GM19372 (cell line): ENCODE results near the gene CEP112.
"Not testable (repeated sequence)": the region's sequence is repeated elsewhere in the genome, so short reads cannot be mapped to it uniquely, and the experiment has no call there.

Experiments used
- ATAC-seq: cut with Tn5 transposase; IDR thresholded peaks from one replicate; pipeline ENCODE4 v1.9.1; 2021; ENCODE audit warnings: mild to moderate bottlenecking, low read depth, moderate library complexity; ENCODE audit not compliant: unreplicated experiment

The CEP112 gene

DNA sequence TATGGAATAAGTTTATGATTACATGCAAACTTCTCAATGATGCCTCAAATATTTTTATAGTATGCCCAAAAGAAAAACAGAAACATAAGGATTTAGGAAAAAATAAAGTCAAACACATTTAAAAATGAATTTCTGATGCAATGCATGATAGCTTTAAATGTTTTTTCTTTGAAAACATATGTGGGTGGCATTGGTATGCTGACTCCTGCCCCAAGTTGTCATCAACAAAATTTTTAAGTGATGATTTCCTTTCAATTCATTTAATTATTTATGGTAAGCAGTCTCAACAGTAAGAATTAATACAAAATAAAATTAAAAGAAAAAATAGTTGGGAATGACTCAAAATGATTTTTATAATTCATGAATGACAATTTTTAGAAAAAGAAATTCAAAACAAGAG, 104.9 kb downstream of the CEP112 start:
- ATAC-seq, result no peak

DNA sequence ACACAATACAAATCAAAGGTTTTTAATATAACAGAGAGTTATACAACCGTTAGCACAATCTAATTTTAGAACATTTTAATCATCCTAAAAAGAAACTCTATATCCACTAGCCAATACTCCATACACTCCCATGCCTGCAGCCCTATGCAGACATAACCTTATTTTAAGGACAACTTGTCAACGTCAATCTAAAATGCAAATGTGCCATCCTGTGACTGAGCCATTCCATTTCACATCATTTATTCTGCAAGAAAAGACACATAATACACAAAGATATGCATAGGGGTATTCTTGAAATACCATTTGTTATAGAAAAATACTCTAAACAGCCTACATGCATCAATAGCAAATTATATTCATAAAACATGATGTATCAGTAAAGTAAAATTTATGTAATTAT, 106.7 kb downstream of the CEP112 start:
- no peak for ATAC-seq

DNA sequence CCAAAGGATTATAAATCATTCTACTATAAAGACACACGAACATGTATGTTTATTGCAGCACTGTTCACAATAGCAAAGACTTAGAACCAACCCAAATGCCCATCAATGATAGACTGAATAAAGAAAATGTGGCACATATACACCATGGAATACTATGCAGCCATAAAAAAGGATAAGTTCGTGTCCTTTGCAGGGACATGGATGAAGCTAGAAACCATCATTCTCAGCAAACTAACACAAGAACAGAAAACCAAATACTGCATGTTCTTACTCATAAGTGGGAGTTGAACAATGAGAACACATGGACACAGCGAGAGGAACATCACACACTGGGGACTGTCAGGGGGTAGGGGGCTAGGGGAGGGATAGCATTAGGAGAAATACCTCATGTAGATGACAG, 111.3 kb downstream of the CEP112 start:
- not testable (repeated sequence) for ATAC-seq

DNA sequence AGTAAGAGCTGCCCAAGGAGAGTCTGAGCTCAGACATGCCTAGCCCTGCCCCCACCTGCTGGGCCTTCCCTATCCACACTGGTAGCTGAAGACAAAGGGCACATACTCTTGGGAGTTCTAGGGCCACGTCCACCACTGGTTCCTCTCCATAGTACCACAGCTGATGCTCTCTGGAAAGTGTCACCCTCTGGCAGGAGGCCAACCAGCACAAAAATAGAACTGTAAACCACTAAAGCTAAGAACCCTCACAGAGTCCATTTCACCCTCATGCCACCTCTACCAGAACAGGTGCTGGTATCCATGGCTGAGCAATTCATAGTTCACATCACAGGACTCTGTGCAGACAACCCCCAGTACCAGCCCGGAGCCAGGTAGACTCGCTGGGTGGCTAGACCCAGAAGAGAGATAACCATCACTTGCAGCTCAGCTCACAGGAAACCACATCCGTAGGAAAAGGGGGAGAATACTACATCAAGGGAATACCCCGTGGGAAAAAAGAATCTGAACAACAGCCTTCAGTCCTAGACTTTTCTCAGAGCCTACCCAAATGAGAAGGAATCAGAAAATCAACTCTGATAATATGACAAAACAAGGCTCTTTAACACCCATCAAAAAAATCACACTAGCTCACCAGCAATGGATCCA, 115.3 kb downstream of the CEP112 start:
- no peak for ATAC-seq

DNA sequence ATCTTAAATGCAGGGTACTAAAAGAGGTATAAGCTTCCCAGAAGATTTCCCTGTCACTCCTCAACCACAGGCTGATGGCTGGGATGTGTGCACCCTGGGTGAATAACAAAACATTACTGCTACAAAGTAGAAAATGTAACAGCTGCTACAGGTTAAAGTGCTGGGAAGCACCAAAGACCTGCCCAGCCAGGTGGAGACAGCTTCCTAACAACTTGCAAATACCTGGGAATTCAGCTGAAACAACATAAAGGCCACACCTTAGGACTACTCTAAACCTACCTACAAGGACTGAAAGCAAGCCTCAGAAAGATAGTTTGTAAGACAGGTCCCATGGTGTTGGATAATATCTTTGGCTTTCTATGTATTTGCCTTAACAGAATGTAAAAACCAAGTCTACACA, 118.5 kb downstream of the CEP112 start:
- no peak for ATAC-seq

DNA sequence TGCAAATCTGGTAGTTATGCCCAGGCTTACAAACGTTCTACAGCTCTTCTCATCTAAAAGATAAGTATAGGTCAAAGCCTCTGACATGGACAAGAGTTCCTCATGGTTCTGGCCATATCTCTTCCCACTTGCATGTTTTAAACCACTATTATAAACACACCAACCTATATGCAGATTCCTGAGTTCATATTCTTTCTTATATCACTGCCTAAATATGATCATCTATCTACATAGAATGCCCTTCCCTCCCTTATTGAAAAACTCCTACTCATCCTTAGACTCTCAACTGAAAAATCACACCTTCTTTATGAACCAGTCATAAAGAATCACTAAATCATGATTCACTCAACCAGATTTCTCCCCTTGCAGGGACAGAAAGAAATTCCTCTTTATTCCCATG, 128.2 kb downstream of the CEP112 start:
- no peak for ATAC-seq

DNA sequence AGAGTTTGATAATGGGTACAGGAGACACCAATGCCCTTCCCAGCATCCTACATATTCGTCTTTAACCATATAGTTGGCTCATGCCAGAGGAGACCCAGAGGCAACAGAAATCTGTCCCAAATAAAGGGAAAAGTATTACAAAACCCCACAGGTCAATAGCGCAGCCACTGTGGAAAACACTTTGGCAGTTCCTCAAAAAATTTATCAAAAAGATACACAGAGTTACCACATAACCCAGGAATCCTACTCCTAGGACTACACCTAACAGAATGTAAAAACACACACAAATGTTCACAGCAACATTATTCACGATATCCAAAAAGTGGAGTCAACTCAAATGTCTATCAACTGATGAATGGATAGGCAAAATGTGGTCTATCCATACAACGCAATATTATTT, 135.8 kb downstream of the CEP112 start:
- ATAC-seq, result no peak

DNA sequence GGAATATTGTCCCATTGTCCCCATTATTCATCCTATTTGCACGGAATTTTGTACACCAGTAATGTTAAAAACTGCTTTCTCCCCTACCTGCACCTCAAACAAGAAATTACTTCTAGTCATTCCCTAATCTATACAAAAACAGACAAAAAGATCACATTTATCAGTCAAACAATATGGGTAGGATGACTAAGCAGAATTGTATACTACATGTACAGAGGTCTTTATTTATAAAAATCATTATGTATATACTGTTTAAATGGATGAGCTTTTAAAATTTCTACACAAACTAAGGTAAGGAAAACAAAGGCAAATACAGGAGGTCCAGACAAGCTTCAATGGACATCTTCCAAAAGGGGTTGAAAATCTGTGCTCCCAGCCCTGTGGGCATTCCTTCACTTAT, 137.7 kb downstream of the CEP112 start:
- no peak for ATAC-seq

DNA sequence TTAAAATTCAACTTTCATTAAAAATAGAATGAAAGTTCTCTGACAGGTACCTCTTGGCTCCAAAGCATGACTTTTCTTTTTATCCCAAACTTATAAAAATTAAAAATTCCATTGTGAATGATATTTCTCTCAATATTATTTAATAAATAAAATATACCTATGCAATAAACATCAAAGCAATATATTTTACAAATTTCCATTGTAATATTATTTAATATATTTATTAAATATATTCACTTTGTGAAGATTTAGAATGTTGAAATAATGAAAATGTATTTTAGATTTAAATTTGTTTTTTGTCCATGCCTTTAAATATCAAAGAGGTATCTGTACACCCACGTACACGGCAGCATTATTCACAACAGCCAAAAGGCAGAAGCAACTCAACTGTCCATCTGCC, 147.8 kb downstream of the CEP112 start:
- ATAC-seq, result no peak

DNA sequence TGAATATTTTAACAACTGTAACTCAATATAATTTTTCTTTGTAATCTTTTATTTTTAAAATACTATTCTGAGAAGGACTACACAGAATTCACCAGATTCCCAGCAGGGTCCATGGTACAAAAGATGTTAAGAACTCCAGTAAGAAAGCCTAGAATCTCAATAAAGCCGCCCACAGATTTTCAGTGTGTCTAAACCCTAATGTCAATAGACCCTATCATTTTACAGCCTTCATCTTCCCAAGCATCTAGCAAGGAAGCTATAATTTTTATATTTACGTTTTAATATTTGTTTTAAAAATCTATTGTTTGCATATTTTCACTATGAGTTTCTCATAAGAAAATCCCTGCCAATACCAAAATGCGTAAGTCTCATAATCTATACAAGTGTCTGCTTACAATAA, 148.5 kb downstream of the CEP112 start:
- no peak for ATAC-seq

DNA sequence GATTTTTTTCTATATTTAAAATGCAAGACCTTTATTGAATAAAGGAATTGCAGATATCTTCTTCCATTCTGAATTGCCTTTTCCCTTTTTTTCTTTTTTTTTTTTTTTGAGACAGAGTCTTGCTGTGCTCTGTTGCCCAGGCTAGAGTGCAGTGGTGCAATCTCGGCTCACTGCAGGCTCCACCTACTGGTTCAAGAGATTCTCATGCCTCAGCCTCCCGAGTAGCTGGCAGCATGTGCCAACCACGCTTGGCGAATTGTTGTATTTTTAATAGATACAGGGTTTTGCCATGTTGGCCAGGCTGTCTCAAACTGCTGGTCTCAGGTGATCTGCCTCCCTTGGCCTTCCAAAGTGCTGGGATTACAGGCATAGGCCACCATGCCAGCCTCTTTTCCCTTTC, 151.5 kb downstream of the CEP112 start:
- no peak for ATAC-seq

DNA sequence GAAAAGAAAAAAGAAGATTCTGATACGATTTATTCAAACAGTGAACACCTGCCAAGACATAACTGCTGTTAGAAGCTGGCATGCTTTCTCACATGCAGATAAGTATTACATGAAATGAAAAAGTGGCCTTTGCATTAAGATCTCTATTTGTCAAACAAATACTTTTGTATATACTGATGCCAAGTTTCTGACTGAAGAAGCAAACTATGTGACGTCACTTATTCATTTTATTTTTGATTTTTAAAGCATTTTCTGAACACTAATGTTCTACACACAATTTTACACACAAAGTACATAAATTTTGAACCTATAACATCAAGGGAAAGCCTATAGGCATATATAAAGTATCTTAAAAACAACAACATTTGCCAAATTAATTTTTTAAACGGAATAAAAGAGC, 153.8 kb downstream of the CEP112 start:
- ATAC-seq, result no peak

DNA sequence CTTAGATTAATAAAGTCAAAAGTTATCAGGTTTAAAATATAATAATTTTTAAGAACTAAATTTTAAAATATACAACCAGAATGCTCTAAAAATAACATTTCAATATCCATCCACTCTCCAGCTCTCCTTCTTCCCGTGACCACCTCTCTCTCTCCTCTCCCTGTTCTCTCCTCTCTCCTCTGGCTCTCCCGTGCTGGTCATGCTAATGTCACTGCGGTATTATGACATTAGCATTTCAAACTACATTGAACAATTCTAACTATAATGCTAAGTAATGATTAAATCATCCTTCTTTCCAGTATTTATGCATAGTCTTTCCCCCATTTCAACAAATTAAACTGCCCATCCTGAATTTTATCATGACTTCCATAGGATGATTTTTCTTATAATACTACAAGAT, 154.7 kb downstream of the CEP112 start:
- no peak for ATAC-seq

DNA sequence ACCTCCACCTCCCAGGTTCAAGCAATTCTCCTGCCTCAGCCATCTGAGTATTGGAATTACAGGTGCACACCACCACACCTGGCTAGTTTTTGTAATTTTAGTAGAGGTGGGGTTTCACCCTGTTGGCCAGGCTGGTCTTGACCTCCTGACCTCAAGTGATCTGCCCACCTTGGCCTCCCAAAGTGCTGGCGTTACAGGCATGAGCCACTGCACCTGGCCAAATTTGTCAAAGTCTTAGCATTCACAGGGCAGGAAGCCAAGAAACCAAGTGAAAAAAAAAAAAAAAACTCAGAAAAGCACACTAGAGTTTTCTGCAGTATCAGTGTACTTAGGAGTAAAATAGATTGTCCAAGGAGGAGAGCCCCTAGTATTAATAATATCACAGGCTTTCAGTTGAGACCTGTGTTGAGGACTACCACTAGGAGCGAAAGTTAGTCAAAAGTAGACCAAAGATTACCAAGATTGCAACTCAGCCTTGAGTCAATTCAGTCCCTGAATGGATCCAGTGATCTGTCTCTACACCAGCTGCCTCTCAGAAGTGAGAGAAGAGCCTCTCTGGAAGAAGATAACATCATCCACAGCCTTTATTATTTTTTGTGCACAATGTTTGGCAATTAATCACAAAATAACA, 159.7 kb downstream of the CEP112 start:
- ATAC-seq, result peak; percentile 61

DNA sequence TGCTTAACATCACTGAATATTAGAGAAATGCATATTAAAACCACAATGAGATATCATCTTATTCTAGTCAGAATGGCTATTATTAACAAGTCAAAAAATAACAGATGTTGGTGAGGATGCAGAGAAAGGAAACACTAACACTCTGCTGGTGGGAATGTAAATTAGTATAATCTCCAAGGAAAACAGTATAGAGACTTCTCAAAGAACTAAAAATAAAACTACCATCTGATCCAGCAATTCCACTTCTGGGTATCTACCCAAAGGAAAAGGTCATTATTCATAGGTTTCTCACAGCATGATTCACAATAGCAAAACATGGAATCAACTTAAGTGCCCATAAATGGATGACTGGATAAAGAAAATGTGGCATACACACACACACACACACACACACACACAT, 166.4 kb downstream of the CEP112 start:
- no peak for ATAC-seq

DNA sequence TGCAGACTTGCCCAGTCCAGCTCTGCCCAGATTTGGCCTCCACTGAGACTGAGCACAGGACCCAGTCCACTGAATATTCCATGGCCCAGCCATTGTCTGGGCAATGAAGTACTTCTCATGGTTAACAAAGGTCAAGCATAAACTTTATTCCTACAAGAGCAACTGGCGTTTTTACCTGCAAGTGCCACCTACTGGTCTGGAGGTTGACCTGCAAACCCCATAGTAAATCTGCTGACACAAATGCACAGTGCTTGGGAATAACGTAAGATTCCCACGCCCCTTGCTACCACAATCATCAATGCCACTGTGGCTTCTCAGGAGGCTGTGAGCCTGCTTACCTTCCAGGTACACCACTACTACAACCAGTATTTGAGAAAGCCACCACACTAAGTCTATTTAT, 170.2 kb downstream of the CEP112 start:
- no peak for ATAC-seq

DNA sequence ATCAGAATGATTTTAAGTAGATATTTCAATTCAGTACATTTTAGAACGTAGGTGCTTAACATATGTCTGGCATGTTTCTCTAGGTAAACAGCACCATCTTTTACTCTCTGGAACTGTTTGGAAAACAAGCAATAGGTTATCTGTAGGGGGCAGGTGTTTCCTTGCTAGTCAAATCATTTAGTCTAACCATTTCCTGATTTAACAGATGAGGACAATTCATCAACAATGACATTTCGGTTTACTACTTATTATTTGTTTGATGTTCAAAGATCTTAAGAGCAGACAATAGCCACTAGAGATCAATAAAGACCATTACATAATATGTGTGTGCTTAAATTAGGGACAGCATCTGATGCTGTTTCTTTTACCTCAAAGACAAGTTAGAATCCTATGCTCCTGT, 173.1 kb downstream of the CEP112 start:
- ATAC-seq, result no peak

DNA sequence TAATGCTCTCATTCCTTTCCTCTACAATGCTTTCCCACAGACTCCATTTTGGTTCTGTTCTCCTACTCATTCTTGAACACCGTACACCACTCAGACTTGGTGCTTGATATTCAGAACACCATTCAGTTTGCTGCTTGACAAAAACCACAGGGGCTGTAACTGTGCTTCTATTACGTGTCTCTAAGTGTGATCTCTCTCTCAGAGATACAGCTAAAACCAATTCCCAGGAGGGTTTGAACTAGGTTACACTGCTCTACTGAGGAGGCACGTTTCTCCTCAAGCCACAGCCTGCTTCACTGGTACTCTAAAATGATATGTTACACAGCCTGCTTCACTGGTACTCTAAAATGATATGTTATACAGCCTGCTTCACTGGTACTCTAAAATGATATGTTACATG, 175.7 kb downstream of the CEP112 start:
- ATAC-seq, result no peak

DNA sequence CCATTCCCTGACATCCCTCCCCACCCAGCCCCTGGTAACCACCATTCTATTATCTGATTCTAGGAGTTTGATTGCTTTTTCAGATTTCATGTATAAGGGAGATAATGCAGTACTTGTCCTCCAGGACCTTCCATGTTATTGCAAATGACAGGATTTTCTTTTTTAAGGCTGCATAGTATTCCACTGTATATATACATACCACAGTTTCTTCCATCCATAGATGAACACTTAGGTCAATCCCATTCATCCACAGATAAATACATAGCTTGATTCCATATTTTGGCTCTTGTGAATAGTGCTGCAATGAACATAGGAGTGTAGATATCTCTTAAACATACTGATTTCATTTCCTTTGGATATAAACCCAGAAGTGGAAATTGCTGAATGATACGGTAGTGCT, 183.3 kb downstream of the CEP112 start:
- no peak for ATAC-seq

DNA sequence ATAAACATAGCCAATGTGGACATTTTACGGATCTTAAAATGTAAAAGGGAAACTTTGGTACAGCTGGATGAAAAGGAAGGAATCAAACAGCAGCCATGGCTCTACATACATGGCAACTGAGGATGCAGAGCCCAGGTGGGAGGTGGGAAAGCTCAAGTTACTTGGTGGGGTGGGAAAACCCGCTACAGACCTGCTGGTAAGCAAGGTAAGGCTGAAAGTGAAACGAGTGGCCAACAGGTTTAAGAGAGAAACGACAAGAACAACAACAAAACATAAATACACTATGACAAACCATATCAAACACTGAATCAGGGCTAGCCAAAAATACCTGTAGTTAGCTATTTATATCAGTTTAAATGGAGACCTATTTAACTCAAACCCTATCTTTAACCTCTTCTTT, 185.3 kb downstream of the CEP112 start:
- ATAC-seq, result no peak

DNA sequence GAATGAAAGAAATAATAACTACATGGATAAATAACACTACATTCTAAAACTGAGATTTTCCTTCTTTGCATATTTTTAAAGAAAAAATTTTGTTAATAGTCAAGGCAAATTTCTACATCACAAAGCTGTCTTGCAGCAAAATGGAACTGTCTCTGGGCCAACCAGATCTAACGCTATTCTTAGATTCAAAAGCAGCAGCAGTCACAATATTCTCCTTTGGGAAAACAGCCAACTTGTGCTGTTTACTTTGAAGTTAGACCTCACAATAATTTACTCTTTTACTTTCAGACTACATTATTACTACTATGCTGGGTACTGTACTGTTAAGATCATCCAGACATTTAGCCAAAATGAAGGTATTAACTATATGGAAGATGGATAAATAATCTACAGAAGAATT, 189.1 kb downstream of the CEP112 start:
- no peak for ATAC-seq

DNA sequence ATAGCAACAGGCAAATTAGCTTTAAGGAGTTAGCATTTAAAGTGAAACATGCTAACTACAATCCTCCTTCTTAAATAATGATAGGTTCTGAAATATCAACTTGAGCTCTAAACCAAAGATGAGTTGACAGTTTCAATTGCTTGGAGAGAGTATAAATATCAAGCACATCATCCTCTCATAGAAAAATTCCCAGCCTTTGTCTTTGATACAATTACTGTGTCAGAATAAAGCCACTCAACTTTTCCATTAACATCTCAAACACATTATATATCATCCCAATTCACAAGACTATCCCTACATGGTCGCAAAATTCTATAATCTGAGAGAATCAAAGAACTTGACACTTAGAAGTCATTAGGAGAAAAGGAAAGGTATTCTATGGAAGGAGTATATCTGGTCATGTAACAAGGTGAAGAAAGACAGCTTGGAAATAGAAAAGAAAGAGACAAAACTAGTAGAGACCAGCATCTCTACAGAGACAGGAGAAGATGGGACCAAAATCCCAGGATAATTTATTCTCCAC, 189.8 kb downstream of the CEP112 start:
- no peak for ATAC-seq
